ENCODE data around the gene AACS.

DNA sequence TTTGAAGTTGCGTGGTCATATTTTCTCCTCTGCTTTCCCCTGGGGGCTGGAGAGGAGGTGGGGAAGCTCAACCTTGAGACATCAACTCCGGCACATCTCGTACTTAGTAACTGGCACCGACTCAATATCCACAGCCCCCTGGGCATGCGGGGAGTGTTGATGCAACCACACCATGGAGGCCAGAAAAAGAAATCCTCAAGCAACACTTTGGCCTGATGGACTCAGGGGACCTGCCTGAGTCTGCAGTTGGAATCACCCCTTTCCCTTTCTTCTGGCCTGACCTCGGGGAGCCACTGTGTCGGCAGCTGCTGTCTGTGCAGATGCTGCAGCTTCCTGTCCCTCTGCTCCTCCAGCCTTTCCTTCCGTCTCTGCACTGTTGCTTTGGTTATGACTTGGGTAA lies 11.4 kb upstream of the AACS start:
- TF ChIP-seq CTCF (IDR thresholded peaks at IDR 0.05; ENCODE audit: insufficient read depth, low read length), result no peak
- TF ChIP-seq, protein P1, sequence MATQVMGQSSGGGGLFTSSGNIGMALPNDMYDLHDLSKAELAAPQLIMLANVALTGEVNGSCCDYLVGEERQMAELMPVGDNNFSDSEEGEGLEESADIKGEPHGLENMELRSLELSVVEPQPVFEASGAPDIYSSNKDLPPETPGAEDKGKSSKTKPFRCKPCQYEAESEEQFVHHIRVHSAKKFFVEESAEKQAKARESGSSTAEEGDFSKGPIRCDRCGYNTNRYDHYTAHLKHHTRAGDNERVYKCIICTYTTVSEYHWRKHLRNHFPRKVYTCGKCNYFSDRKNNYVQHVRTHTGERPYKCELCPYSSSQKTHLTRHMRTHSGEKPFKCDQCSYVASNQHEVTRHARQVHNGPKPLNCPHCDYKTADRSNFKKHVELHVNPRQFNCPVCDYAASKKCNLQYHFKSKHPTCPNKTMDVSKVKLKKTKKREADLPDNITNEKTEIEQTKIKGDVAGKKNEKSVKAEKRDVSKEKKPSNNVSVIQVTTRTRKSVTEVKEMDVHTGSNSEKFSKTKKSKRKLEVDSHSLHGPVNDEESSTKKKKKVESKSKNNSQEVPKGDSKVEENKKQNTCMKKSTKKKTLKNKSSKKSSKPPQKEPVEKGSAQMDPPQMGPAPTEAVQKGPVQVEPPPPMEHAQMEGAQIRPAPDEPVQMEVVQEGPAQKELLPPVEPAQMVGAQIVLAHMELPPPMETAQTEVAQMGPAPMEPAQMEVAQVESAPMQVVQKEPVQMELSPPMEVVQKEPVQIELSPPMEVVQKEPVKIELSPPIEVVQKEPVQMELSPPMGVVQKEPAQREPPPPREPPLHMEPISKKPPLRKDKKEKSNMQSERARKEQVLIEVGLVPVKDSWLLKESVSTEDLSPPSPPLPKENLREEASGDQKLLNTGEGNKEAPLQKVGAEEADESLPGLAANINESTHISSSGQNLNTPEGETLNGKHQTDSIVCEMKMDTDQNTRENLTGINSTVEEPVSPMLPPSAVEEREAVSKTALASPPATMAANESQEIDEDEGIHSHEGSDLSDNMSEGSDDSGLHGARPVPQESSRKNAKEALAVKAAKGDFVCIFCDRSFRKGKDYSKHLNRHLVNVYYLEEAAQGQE (IDR thresholded peaks at IDR 0.05; ENCODE audit: insufficient replicate concordance, low read depth), result no peak

Data from HL-60 (cell line).